GM18868 (cell line): Measurements from ENCODE around the gene EEF1AKMT3.
A peak's percentile ranks its signal among the peaks of the same experiment; 100 is the strongest.

ENCODE experiments used
- ATAC-seq: cut with Tn5 transposase; IDR thresholded peaks from one replicate; pipeline ENCODE4 v1.9.1; 2021; ENCODE audit warnings: mild to moderate bottlenecking, moderate library complexity; ENCODE audit not compliant: unreplicated experiment

EEF1AKMT3 gene

GRCh38 chr12:57772429-57773322 is at the start of gene EEF1AKMT3:
Gene EEF1AKMT3, plus strand, starts transcription at chr12:57772614. Its CDS starts 111 bp downstream, at chr12:57772725.
- ATAC-seq: peak; percentile 27

- no peak for ATAC-seq
Measured at GRCh38 chr12:57722716-57723629, 49.4 kb upstream of the EEF1AKMT3 start.

- no peak for ATAC-seq
Measured at GRCh38 chr12:57723630-57723962, 48.8 kb upstream of the EEF1AKMT3 start.

GRCh38 chr12:57724003-57724935 is 48.1 kb upstream of the EEF1AKMT3 start:
- no peak for ATAC-seq

- ATAC-seq: no peak
Measured at GRCh38 chr12:57724936-57725740, 47.3 kb upstream of the EEF1AKMT3 start.

GRCh38 chr12:57725851-57726150 is 46.6 kb upstream of the EEF1AKMT3 start:
- no peak for ATAC-seq

GRCh38 chr12:57726151-57726883 is 46.1 kb upstream of the EEF1AKMT3 start:
- ATAC-seq: no peak

- ATAC-seq: no peak
Measured at GRCh38 chr12:57726884-57727757, 45.3 kb upstream of the EEF1AKMT3 start.

- ATAC-seq: no peak
Measured at GRCh38 chr12:57727758-57728395, 44.5 kb upstream of the EEF1AKMT3 start.

- no peak for ATAC-seq
Measured at GRCh38 chr12:57729321-57729844, 43.0 kb upstream of the EEF1AKMT3 start.

GRCh38 chr12:57730336-57731067 is 41.9 kb upstream of the EEF1AKMT3 start:
- no peak for ATAC-seq

- ATAC-seq: no peak
Measured at GRCh38 chr12:57731411-57732080, 40.9 kb upstream of the EEF1AKMT3 start.

GRCh38 chr12:57732270-57732669 is 40.1 kb upstream of the EEF1AKMT3 start:
- no peak for ATAC-seq

GRCh38 chr12:57732726-57733593 is 39.5 kb upstream of the EEF1AKMT3 start:
- no peak for ATAC-seq

- no peak for ATAC-seq
Measured at GRCh38 chr12:57733928-57734327, 38.5 kb upstream of the EEF1AKMT3 start.
